Stimulated activated CD4-positive, alpha-beta T cell treated with anti-CD3 and anti-CD28 coated beads, Interleukin-15, amount 100 ng/mL, for 1 hour (primary cell): ENCODE measurements around the gene GRAP.
A peak's percentile ranks its signal among the peaks of the same experiment; 100 is the strongest.

Experiments used
- DNase-seq, 2 donors: peaks; one replicate each; pipeline ENCODE4 v3.0.0-alpha.2; 2020; ENCODE audit warnings: low read depth in 1 of 2, low spot score in 1 of 2

The GRAP gene

DNA sequence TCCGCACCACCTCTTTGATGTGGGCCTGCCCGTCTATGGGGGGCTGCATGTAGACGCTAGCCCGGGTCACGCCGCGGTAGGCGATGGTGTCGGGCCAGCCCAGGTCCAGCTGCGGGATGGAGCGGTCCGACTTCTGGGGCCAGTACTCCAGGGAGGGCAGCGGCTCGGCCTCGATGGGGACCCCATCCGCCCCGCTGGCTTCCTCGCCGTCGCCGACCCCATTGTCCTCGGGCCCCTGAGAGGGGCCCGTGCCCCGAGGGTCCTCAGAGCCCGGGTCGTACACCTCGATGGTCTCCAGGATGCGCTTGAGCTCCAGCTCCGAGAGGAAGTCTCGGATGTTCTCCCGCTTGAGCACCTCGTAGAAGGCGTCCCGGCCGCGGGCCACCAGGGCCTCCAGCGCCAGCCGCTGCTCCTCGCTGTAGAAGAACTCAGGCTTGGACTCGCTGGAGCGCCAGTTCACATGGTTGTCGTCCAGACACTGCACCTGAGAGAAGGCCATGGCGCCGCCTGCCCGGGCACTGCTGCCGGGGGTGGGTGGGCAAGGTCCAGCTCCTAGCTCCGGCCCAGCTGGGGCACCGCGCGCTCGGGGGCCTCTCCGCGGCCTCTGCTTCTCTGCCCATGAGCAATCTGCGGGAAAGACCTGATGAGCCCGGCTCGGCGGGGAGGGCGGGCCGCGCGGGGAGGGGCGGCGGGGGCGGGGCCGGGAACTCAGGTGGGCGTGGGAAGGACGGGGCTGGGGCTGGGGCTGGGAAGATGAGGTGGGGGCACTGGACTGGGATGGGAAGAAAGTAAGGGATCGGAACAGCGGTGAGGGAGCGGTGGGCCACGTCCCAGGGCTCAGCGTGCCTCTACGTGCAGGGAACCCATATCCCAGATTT lies 43.0 kb downstream of the GRAP start:
- DNase-seq: peak in 1 of 2 donors; percentile 40

DNA sequence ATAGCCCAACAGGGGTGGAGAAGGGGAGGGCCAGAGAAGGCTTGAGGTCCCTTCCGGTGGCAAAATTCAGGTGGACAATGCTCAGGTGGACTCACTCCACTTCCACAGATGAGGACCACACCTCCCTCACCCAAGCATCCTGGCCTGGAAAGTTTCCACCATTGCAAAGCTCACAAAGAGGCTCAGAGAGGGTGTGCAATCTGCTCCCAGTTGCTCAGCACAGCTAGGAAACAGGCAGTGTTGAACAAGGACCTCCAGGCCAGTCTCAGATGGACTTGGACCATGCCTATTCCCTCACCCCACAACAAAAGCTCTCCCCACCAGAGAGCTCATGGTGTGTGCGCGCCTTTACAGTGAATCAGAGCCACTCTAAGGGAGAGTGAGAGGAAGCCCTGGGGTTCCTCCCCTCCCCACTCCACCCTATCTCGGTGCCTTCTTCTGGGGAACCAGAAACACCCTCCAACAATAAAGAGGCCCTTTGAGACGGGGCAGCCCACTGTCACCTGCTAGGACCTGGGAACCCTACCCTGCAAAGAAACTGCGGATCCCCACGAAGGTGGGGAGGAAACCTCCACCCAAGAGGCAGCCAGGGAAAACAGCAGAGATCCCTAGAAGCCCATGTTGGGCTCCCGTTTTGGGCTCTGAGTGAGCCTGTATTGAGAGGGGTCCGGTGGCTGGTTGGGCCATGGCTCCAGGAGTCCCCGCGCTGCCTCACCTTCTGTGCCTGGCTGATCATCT lies 43.8 kb downstream of the GRAP start:
- no peak for DNase-seq

GRCh38 chr17:19001907-19002590 lies 44.7 kb downstream of the GRAP start:
- no peak for DNase-seq

- no peak for DNase-seq
Measured at GRCh38 chr17:19000531-19001325, 46.0 kb downstream of the GRAP start.

DNA sequence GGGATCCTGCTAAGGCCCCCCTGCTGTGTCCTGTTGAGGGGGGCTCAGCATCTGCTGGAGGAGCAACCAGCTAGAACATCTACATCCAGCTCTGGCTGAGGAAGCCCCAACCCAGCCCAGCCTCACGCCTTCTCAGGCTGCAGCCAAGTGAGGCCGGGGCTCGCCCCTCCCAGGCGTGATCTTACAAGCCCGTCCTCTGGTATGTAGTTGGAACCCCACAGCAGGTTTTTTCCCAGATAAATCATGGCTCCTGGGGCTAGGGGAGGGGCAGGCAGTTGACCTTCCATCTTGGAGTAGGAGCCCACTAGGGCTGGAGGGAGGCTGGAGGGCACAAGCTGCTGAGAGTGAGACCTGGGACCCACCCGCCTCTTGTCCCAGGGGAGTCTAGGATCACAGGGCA lies 46.8 kb downstream of the GRAP start:
- DNase-seq: no peak

GRCh38 chr17:18999394-18999793 lies 47.4 kb downstream of the GRAP start:
- DNase-seq: no peak

GRCh38 chr17:18997650-18998196 lies 49.0 kb downstream of the GRAP start:
- DNase-seq: no peak

DNA sequence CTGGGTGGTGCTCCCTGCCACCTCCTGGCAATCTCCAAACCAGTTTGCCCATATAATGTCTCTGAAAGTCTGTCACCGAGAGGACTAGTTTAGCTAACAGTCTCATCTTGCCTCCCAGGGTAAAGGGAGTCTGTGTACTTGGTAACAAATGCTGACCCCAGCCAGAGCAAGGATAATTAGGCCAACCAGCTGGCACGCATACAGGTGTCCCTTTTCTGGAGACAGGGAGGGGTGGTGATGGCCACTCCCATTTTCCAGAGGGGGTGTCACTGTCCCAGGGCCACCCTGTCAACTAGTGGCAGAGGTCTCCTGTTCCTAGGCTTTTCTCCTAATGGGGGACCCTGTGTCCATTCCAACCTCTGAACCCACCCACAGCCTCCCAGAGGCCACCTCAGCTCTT lies 50.3 kb downstream of the GRAP start:
- DNase-seq: no peak

- no peak for DNase-seq
Measured at GRCh38 chr17:18995220-18995619, 51.5 kb downstream of the GRAP start.

- no peak for DNase-seq
Measured at GRCh38 chr17:18994631-18995030, 52.1 kb downstream of the GRAP start.

- DNase-seq: no peak
Measured at GRCh38 chr17:18993905-18994526, 52.7 kb downstream of the GRAP start.

- DNase-seq: no peak
Measured at GRCh38 chr17:18992454-18993130, 54.2 kb downstream of the GRAP start.

GRCh38 chr17:18991531-18992315 lies 55.0 kb downstream of the GRAP start:
- no peak for DNase-seq

DNA sequence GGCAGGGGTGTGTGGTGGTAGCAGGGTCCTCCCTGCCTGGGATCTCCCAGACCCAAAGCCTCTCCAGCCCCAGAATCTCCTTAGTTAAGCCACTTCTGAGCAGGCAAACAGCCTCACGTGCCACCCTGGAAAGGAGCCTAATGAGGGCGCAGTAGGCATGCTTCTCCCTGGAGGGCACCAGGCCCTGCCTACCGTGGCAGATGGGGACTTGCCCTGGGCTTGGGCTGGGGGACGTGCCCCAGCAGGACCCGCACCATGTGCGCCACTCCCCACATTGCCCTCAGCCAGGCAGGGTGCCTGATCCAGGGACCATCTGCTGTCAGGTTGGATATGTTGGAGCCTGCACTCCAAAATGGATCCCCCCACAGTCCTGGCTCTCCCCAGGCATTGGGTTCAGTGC lies 56.4 kb downstream of the GRAP start:
- no peak for DNase-seq

DNA sequence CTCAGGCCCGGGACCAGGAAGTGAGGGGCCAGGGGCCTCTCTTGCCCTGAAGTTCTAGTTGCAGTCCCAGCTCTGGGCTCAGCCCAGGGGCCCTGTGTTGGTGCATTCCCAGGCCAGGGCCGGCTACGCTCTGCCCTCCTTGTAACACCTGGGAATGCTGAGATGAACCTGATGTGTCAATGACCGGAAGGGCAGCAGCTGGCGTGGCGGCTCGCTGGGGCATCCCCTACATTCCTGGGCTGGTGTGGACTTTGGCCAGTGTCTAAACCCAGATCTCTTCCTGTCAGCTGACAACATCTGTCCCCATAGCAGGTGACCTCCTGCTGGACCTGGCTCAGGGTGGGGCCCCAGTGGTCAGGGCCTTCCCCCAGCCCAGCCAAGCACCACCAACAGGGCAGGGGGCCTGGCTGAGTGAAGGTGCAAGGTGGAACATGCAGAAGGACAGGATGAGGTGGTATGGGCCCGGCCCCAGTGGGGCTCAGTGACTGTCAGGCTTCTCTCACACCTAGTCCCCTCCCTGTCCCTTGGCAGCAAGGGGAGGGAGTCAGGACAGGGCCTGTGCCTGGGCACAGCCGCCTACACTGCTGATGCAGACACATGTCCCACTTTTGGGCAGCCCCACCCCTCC lies 58.1 kb downstream of the GRAP start:
- DNase-seq: no peak

- DNase-seq: no peak
Measured at GRCh38 chr17:18987862-18988545, 58.8 kb downstream of the GRAP start.

GRCh38 chr17:18987230-18987610 lies 59.5 kb downstream of the GRAP start:
- DNase-seq: no peak
